ENCODE data around the gene KCNAB2.

Gene KCNAB2

GRCh38 chr1:6045561-6045960, at the start of gene KCNAB2:
KCNAB2 (plus strand) TSS chr1:6045888; CDS start chr1:6051537, 5,649 bp downstream.
- no peak for DNase-seq

GRCh38 chr1:5996641-5997270, 48.9 kb upstream of the KCNAB2 start:
- DNase-seq = no peak

- no peak for DNase-seq
These were observed 48.4 kb upstream of the KCNAB2 start for GRCh38 chr1:5997316-5997715.

- no peak for DNase-seq
These were observed 47.4 kb upstream of the KCNAB2 start for GRCh38 chr1:5998051-5998905.

- DNase-seq = no peak
These were observed 46.8 kb upstream of the KCNAB2 start for GRCh38 chr1:5998906-5999301.

- no peak for DNase-seq
These were observed 45.8 kb upstream of the KCNAB2 start for GRCh38 chr1:5999711-6000443.

GRCh38 chr1:6000444-6001288, 45.0 kb upstream of the KCNAB2 start:
- DNase-seq = no peak

GRCh38 chr1:6001992-6002576, 43.6 kb upstream of the KCNAB2 start:
- no peak for DNase-seq

GRCh38 chr1:6002714-6003501, 42.8 kb upstream of the KCNAB2 start:
- DNase-seq = no peak

GRCh38 chr1:6003568-6004411, 41.9 kb upstream of the KCNAB2 start:
- DNase-seq = no peak

GRCh38 chr1:6004412-6005123, 41.1 kb upstream of the KCNAB2 start:
- DNase-seq = no peak

GRCh38 chr1:6005276-6005917, 40.3 kb upstream of the KCNAB2 start:
- DNase-seq = no peak

- no peak for DNase-seq
These were observed 38.8 kb upstream of the KCNAB2 start for GRCh38 chr1:6006882-6007281.

GRCh38 chr1:6007318-6008083, 38.2 kb upstream of the KCNAB2 start:
- DNase-seq = no peak

- DNase-seq = no peak
These were observed 37.6 kb upstream of the KCNAB2 start for GRCh38 chr1:6008084-6008415.

GRCh38 chr1:6008696-6009095, 37.0 kb upstream of the KCNAB2 start:
- no peak for DNase-seq

GRCh38 chr1:6009120-6010040, 36.3 kb upstream of the KCNAB2 start:
- no peak for DNase-seq

- no peak for DNase-seq
These were observed 35.1 kb upstream of the KCNAB2 start for GRCh38 chr1:6010554-6010953.
